Skeletal muscle tissue (tissue), 4 donors: Measurements from ENCODE around the gene GPR31. TPM values are rescaled to one million over a fixed set of nuclear protein-coding genes. Genes with fewer than 3 reads are reported as not detected.

Source experiments
- H3K27ac ChIP-seq: one replicate; pipeline ENCODE4 v1.7.0; 2013; ENCODE audit warnings: mild to moderate bottlenecking, low read depth, low read length, inconsistent platforms
- H3K27me3 ChIP-seq, 3 donors: one replicate each; pipeline ENCODE4 v1.7.0; 2013; ENCODE audit warnings: low read length in 3 of 3; ENCODE audit not compliant: control insufficient read depth in 3 of 3, insufficient read depth in 3 of 3
- H3K36me3 ChIP-seq, 3 donors: one replicate each; pipeline ENCODE4 v1.7.0; 2013; ENCODE audit warnings: low read length in 3 of 3; ENCODE audit not compliant: control insufficient read depth in 3 of 3, insufficient read depth in 3 of 3
- H3K4me1 ChIP-seq, 3 donors: one replicate each; pipeline ENCODE4 v1.7.0; 2013; ENCODE audit warnings: low read length in 3 of 3, mild to moderate bottlenecking in 3 of 3; ENCODE audit not compliant: control insufficient read depth in 3 of 3, insufficient read depth in 3 of 3
- H3K4me3 ChIP-seq, 3 donors: one replicate each; pipeline ENCODE4 v1.7.0; 2013; ENCODE audit warnings: low read length in 3 of 3
- H3K9ac ChIP-seq, 3 donors: one replicate each; pipeline ENCODE4 v1.7.0; 2013; ENCODE audit warnings: low read length in 3 of 3, mild to moderate bottlenecking in 3 of 3, moderate library complexity in 2 of 3, low read depth in 1 of 3
- H3K9me3 ChIP-seq, 3 donors: one replicate each; pipeline ENCODE4 v1.7.0; 2013; ENCODE audit warnings: low read length in 3 of 3; ENCODE audit not compliant: control insufficient read depth in 3 of 3
- total RNA-seq: library from RNA; depleted of rRNA; stranded (reverse); fragments of >200 nt; gene quantifications from one replicate; pipeline ENCODE4 v1.2.3, GENCODE V29; 2014
- donor health status: Osteomylitis.

GPR31 gene
- total RNA-seq, 1 donor from 2014 or later = not detected

DNA sequence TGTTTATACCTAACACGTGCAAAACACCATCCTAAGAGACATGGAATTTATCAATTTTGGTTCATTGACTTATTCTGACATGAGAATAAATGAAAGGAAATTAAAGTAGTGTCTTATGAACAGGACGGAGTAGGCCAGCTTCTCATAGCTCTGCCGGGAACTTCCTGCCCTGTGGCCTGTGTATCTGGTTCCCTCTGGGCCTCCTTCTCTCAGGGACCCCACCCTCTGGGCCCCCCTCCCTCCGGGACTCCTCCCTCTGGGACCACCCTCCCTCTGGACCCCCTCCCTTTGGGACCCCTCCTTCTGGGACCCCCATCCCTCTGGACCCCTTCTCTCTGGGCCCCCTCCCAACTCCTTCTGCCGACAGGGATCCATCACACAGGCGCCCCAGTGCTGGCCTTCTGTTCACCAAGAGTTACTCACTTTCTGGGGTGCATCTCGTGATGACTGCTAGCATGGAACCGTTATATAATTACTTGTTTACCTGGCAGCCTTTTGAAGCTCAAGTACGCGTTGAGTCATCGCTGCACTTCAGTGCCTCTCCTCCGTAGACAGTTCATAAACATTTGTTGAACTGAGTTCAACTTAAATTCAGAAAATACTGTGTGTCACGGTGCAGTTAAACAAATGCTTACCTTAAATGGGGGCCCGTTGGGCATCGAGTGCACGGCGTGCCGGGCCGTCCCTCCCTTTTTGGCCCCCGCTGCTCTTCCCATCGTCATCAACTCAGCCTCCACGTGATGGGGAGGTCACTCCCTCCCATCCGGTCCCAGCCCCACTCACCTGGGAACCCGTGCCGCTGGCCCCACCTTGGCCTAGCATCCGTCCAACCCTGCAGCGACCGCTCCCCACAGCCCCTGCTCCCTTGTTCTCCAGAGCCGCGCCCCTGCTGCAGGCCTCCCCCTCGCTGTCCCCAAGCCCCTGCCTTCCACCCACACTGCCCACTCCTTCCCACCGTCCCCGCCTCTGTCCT lies 26.8 kb downstream of the GPR31 start:
- Histone ChIP-seq H3K9me3 (no peaks in the 10 kb centered on the region), H3K9ac (no peak overlapping the region), H3K4me3 (no peak overlapping the region), H3K36me3 (no peaks in the 10 kb centered on the region), H3K4me1 (no peaks in the 10 kb centered on the region), H3K27me3 (peaks cover 0 to 3% (median 0%) of the 10 kb centered on the region in 3 donors), H3K27ac (no peak overlapping the region)

DNA sequence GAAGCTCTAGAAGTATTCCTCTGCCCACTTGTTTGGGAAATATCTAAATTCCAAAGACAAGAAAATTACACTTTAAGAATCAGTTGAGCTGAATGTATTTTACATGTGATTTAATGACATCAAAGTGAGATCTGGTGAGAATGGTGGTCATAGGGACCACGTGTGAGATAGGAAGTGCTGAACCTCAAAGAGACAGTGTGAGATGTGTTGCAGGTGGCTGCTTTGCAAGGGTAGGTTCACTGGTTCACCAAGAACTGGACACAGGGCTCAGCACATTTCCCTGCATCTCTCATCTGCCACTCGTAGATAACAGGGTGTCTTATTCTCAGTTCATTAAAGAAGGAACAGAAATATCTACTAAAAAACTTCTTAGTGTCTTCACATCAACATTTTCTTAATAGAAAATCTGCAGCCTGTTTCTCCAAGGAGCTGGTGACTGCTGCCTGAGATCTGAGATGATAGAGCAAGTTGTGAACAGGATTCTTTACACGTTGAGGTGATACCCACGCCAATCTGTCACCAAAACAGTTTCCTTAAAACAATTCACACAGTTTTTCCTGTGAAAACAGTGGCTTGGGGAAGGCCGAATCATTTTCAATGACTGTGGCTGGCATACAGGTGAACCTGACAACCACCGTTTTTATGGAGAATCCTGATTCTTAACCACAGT lies 27.6 kb downstream of the GPR31 start:
- Histone ChIP-seq H3K9ac (no peak overlapping the region), H3K4me1 (no peaks in the 10 kb centered on the region), H3K27ac (no peak overlapping the region), H3K9me3 (no peaks in the 10 kb centered on the region), H3K36me3 (no peaks in the 10 kb centered on the region), H3K27me3 (peaks cover 0 to under 1% (median 0%) of the 10 kb centered on the region in 3 donors), H3K4me3 (no peak overlapping the region)

DNA sequence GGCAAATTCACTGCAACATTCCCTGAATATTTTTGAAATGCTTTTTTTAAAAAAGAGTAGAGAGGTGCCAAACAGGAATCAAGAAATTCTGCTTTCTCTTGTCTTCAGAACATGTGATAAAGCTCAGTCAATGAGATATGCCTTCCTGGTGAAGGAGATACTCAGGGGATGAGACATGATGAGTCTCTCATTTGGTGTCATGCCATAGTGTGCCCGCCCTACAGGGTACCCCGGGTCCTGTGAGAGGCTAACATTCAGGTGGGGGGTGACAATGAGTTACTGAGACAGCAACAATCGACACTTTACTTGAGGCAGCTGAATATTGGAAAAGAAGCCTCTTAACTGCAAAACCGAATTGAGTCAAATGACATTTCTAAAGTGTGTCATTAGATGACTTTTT lies 28.2 kb downstream of the GPR31 start:
- Histone ChIP-seq H3K9me3 (no peaks in the 10 kb centered on the region), H3K27me3 (no peaks in the 10 kb centered on the region), H3K4me1 (no peaks in the 10 kb centered on the region), H3K9ac (no peak overlapping the region), H3K27ac (no peak overlapping the region), H3K36me3 (no peaks in the 10 kb centered on the region), H3K4me3 (no peak overlapping the region)

DNA sequence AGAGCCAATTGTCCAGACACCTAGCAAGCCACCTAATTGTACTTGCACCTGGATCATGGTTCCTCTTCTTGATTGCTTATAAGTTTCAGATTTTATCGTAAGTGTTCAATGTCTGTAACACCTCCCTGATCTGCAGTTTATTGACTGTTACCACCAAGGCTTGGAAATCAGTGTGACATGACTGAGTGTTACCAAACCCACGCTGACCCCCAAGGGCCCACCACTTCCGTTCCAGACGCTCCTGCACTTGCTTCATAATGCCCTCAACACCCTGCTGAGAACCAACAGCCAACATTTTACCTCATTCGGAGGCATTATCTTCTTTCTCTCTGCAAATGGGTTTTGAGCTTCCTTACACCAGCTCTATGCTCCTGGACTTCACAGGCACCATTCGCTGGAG lies 28.6 kb downstream of the GPR31 start:
- no peak overlapping the region for H3K27ac ChIP-seq
- no peaks in the 10 kb centered on the region for H3K36me3 ChIP-seq
- H3K9me3 ChIP-seq = no peaks in the 10 kb centered on the region
- no peak overlapping the region for H3K9ac ChIP-seq
- H3K4me3 ChIP-seq = no peak overlapping the region
- H3K4me1 ChIP-seq = no peaks in the 10 kb centered on the region
- no peaks in the 10 kb centered on the region for H3K27me3 ChIP-seq

DNA sequence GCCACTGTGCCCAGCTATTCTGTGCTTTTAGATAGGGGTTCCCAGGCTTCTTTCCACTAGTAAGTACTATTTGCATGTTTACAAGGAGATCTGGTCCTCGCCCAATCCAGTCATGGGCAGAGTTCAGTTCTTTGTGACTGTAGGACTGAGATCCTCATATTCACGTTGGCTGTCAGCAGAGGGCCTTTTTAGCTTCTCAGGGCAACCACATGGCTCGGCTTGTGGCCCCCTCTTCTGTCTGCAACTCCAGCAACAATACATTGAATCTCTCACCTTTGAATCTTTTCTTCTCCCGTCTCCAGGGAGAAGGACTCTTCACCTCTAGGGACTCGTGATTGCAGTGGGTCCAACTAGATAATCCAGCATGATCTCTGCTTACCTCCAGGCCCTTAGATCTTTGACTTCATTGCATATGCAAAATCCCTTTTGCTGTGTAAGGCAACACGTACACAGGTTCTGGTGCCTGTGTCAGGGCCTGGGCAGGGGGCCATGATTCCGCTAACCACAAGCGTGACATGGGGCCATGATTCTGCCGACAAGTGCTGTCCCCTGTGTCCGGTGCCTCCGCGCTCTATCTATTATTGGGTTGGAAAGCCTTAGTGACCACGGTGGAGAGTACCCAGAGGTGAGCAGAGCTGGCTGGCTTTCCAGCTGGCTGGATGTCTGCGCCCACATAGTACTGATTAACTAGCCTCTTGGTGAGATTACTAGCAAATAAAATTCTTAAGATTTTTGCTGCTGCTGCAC lies 29.8 kb downstream of the GPR31 start:
- H3K9me3 ChIP-seq = no peaks in the 10 kb centered on the region
- no peak overlapping the region for H3K27ac ChIP-seq
- no peak overlapping the region for H3K4me3 ChIP-seq
- H3K9ac ChIP-seq = no peak overlapping the region
- H3K27me3 ChIP-seq = no peaks in the 10 kb centered on the region
- H3K4me1 ChIP-seq = no peaks in the 10 kb centered on the region
- no peaks in the 10 kb centered on the region for H3K36me3 ChIP-seq

DNA sequence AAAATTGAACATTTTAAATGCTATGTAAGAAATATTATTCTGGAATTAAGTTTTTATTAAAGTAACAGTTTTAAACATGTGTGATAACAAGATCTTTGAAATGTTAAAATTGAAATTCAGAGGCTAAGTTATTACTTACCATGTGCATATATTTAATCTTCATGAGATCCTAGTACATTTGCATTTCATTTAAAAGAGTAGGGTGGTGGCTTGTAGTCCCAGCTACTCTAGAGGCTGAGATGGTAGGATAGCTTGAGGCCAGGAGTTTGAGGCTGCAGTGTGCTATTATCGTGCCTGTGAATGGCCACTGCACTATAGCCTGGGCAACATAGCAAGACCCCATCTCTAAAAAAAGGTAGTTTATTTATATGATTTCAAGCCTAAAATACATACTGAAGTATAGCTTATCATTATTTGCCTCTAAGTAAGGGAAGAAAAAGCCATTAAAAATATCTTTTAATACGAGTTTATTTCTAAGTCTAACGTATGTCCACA lies 31.9 kb downstream of the GPR31 start:
- H3K9me3 ChIP-seq = no peaks in the 10 kb centered on the region
- H3K27me3 ChIP-seq = peaks cover 0 to 7% (median 3%) of the 10 kb centered on the region in 3 donors
- H3K9ac ChIP-seq = no peak overlapping the region
- no peak overlapping the region for H3K27ac ChIP-seq
- H3K4me1 ChIP-seq = no peaks in the 10 kb centered on the region
- H3K4me3 ChIP-seq = no peak overlapping the region
- H3K36me3 ChIP-seq = no peaks in the 10 kb centered on the region

DNA sequence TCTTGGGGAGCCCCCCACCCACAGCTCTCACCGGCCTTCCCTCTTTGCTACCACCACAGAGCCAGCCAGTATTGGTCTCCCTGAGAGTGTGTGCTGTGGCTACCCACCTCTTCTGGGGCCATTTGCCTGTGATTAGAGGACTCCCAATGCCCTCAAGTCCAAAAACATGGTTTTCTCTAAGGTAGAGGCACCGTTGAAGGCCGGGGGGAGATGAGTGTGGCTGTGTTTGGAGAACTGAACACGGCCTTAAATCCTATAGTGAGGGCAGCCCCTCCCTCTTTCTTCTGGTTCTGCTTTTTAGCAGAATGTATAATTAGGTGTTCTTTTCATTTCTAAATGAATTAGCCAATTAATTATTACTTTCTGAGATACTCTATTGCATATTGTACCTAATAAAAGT lies 32.4 kb downstream of the GPR31 start:
- H3K4me1 ChIP-seq = no peaks in the 10 kb centered on the region
- no peak overlapping the region for H3K27ac ChIP-seq
- no peak overlapping the region for H3K9ac ChIP-seq
- H3K4me3 ChIP-seq = no peak overlapping the region
- H3K9me3 ChIP-seq = no peaks in the 10 kb centered on the region
- H3K27me3 ChIP-seq = peaks cover 5 to 8% (median 7%) of the 10 kb centered on the region in 3 donors
- H3K36me3 ChIP-seq = no peaks in the 10 kb centered on the region

DNA sequence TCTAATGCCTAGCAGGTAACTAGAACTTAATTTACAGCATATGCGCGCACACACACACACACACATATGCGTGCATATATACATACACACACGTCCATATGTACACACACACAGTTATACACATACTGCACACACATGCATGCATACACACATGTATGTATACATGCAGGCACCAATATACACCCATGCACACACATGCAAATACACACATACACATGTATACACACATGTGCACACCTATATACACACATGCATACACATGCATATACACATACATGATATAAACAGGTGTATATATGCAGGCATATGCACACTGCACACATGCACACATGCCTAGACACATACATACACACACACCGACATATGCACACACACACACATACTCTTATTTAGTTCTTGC lies 33.0 kb downstream of the GPR31 start:
- Histone ChIP-seq H3K27me3 (peaks cover 7 to 8% (median 7%) of the 10 kb centered on the region in 3 donors), H3K9ac (no peak overlapping the region), H3K36me3 (no peaks in the 10 kb centered on the region), H3K9me3 (no peaks in the 10 kb centered on the region), H3K27ac (no peak overlapping the region), H3K4me1 (no peaks in the 10 kb centered on the region), H3K4me3 (no peak overlapping the region)

DNA sequence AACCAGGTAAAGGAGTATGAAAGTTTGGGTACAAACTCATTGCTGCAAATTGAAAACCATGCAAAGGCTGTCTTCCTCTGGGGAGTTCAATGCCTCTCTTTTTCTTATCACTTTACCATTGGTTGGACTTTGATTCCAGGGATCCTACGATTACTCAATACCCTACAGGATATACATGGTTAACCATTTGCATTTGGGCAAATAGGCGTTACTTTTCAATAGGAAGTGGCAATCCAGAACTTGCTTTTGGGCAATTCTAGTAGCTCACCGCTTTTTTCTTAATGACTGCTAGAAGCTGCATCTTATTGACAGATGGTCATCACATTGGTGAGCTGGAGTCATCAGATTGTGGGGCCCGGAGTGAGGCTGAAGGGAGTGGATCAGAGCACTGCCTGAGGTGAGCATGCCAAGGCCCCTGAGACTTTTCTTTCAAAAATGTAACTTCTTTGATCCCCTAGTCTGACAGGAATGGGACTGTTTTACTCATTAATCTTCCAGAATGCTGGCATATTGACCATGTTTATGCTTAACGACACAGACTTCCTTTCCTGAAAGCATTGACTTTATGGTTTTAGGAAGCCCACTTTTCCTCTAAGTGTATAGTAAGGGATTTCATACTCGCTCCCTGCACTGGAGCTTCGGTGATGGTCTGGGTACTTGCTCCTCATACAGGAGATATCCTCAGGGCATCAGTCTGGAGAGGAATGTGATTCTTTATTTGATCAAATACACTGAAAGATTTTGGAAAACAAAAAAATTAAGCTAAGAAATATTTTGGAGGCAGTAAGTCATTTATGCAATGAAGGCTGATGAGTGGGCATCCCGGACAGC lies 34.7 kb downstream of the GPR31 start, which contains the start of gene CCR6:
Gene CCR6 (plus strand): TSS at position 270 of the 831 bp plus-strand sequence. CDS start 13,039 bp downstream, outside the sequence.
- Histone ChIP-seq H3K27me3 (peaks cover 7 to 14% (median 13%) of the 10 kb centered on the region in 3 donors), H3K4me3 (no peak within 1 kb of the TSS), H3K27ac (no peak within 1 kb of the TSS), H3K9me3 (no peaks in the 10 kb centered on the region), H3K9ac (no peak within 1 kb of the TSS), H3K36me3 (no peaks in the 10 kb centered on the region), H3K4me1 (no peaks in the 10 kb centered on the region)
